Neural crest cell (in vitro differentiated cells): ENCODE results near the gene GLRA1. TPM values are rescaled to one million over a fixed set of nuclear protein-coding genes. Genes with fewer than 3 reads are reported as not detected.

Experiments
- DNase-seq: peaks from one replicate; pipeline ENCODE4 v3.0.0; 2021; ENCODE audit warnings: low read depth, mixed read lengths, low spot score
- H3K27ac Mint-ChIP-seq: one replicate; pipeline ENCODE4 v1.8.0; 2021; ENCODE audit warnings: mild to moderate bottlenecking, mixed read lengths; ENCODE audit not compliant: unreplicated experiment
- H3K27me3 Mint-ChIP-seq: 2 replicates; pipeline ENCODE4 v1.8.0; 2021; ENCODE audit warnings: low read depth, mild to moderate bottlenecking, mixed read lengths
- H3K36me3 Mint-ChIP-seq: 2 replicates; pipeline ENCODE4 v1.8.0; 2021; ENCODE audit warnings: low read depth, mild to moderate bottlenecking, mixed read lengths
- H3K4me1 Mint-ChIP-seq: 2 replicates; pipeline ENCODE4 v1.8.0; 2021; ENCODE audit warnings: mixed read lengths
- H3K4me3 Mint-ChIP-seq: one replicate; pipeline ENCODE4 v1.8.0; 2021; ENCODE audit warnings: mild to moderate bottlenecking, mixed read lengths
- H3K9me3 Mint-ChIP-seq: 2 replicates; pipeline ENCODE4 v1.8.0; 2021; ENCODE audit warnings: mixed read lengths
- long read RNA-seq: library from polyadenylated mRNA; unstranded; transcript quantifications from one replicate; pipeline ENCODE4 v2.0.0, GENCODE V29; 2020
- total RNA-seq: library from RNA; stranded (reverse); gene quantifications from 2 replicates; pipeline ENCODE4 v1.2.1, GENCODE V29; 2021
- TF ChIP-seq, protein P1 (sequence below): fragments of 200-600 bp; sonication (generic); conservative IDR thresholded peaks from 2 replicates; pipeline ENCODE4 v1.5.0; 2021; ENCODE audit warnings: antibody characterized with exemption, mild to moderate bottlenecking

Gene GLRA1
- total RNA-seq: 0.21 and 0.23 TPM in 2 replicates
- long read RNA-seq: 0 reads

DNA sequence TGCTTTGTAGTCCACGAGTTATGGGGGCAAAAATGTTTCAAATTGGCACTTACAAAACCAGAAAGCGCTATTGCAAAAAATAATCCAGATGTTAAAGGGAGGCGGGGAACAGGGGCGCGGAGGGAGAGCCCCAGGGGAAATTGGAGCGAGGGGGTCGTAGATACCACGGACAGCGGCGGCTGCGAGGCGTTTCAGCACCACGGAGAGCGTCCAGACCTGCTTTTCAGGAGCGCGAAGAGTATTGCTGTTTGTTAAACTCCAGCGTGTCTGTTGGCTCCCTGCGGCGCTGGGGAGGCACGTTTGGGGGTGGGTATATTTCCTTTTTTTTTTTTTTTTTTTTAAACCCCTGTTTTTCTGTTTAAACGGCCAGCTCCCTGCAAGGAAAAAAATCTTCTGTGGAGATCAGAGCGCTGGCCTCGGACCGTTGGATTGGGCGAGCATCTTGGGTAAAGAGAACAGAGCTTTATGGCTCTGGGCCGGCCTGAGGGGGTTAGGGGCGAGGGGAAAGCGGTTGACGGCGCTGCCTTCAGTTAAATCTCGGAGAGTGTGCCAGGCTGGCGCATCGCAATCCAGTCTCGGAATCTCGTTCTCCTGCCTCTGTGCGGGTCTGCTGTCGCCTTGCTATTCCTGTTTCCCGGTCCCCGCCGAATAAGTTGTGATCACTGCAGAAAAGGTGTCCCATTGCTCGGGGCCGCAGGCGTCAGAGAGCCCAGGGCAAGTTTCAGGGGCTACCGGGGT lies at the start of gene GLRA1:
Gene GLRA1 (minus strand): TSS at position 288 of the 738 bp plus-strand sequence. CDS start 302 bp downstream, outside the sequence.
- Mint-ChIP-seq H3K36me3 (no peaks in the 10 kb centered on the region), H3K9me3 (no peaks in the 10 kb centered on the region), H3K4me3 (peak within 1 kb of the TSS; percentile 78), H3K4me1 (peaks cover 11% of the 10 kb centered on the region), H3K27ac (no peak within 1 kb of the TSS), H3K27me3 (peaks cover 85% of the 10 kb centered on the region)
- TF ChIP-seq, protein P1, sequence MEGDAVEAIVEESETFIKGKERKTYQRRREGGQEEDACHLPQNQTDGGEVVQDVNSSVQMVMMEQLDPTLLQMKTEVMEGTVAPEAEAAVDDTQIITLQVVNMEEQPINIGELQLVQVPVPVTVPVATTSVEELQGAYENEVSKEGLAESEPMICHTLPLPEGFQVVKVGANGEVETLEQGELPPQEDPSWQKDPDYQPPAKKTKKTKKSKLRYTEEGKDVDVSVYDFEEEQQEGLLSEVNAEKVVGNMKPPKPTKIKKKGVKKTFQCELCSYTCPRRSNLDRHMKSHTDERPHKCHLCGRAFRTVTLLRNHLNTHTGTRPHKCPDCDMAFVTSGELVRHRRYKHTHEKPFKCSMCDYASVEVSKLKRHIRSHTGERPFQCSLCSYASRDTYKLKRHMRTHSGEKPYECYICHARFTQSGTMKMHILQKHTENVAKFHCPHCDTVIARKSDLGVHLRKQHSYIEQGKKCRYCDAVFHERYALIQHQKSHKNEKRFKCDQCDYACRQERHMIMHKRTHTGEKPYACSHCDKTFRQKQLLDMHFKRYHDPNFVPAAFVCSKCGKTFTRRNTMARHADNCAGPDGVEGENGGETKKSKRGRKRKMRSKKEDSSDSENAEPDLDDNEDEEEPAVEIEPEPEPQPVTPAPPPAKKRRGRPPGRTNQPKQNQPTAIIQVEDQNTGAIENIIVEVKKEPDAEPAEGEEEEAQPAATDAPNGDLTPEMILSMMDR: no peak
- peak; percentile 79 for DNase-seq

DNA sequence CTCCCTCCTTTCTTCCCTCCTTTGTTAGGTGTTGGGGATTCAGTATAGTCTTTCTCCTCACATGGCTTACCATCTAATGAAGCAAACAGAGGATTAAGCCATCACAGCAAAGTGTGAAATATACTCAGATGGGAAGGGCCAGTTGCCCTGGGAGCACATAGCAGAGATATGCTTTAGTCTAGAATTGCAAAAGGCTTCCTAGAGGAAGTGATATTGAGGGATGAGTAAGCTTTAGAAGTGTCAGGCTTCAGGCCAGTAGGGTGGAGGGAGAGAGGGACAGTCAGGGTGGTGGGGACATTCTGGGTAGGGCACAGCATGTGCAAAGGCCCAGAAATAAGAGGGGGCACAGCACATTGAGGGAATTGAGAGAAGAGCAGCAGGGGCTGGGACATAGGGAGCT lies 46.2 kb upstream of the GLRA1 start:
- Mint-ChIP-seq H3K4me1 (no peaks in the 10 kb centered on the region), H3K27me3 (no peaks in the 10 kb centered on the region), H3K9me3 (no peaks in the 10 kb centered on the region), H3K36me3 (no peaks in the 10 kb centered on the region), H3K4me3 (no peak overlapping the region), H3K27ac (no peak overlapping the region)
- DNase-seq: no peak
- TF ChIP-seq, protein P1: no peak

DNA sequence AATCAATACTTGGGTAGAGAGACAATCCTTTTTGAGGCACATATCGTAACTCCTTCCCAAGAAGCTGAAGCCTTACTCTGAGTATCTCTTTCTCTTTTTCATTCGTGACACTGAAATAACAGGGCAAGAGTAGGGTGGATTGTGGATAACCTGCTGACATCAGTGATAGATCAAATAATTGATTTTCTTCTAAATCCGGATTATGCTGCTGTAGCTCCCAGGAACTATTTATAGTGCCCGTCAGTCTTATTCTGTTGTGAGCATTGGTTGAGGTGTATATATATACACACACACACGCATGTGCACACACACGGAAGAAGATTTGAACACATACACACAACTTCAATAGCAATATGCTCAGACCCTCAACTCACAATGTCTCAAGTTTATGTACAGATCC lies 43.2 kb upstream of the GLRA1 start:
- H3K27me3 Mint-ChIP-seq: no peaks in the 10 kb centered on the region
- peaks cover 10% of the 10 kb centered on the region for H3K4me1 Mint-ChIP-seq
- H3K4me3 Mint-ChIP-seq: no peak overlapping the region
- no peak overlapping the region for H3K27ac Mint-ChIP-seq
- TF ChIP-seq, protein P1: no peak
- no peaks in the 10 kb centered on the region for H3K9me3 Mint-ChIP-seq
- H3K36me3 Mint-ChIP-seq: no peaks in the 10 kb centered on the region
- DNase-seq: no peak

DNA sequence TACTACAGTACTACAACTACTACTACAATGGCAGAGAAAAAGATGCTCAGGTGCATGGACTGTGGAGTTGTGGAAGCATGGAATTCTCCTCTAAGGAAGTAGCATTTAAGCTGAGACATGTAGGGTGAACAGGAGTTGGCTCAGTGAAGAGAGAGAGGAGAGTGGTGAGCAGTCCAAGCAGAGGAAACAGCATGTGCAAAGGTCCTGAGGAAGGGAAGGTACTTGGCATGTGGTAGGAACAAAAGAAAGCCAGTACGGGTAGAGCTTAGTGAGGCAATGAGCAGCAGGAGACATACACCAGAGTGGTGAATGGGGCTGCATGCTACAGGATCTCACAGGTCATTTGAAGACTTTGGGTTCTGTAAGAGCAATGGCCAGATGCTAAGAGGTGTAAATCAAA lies 41.4 kb upstream of the GLRA1 start:
- no peak for DNase-seq
- Mint-ChIP-seq H3K4me3 (no peak overlapping the region), H3K27ac (peak overlapping the region; percentile 59), H3K27me3 (no peaks in the 10 kb centered on the region), H3K9me3 (no peaks in the 10 kb centered on the region), H3K36me3 (no peaks in the 10 kb centered on the region), H3K4me1 (peaks cover 10% of the 10 kb centered on the region)
- TF ChIP-seq, protein P1: no peak

DNA sequence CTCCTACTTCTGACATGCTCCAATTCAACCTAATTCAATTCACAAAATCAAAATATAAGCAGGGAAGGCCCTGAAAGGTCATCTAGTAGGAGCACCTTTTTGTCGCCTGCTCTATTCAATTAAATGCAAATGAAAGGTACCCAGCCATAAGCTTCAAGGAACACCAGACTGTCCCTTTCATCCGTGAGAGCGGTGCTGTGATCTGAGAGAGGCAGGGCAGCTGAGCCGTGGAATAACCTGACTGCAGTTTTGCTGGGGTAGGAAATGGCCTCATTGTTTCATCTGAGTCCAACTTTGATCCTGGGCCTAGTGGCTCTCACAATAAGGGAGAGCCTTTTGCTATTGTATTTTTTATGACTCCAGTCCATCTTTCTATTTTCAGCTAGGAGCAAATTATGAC lies 39.8 kb upstream of the GLRA1 start:
- TF ChIP-seq, protein P1: no peak
- no peak for DNase-seq
- Mint-ChIP-seq H3K4me3 (no peak overlapping the region), H3K9me3 (no peaks in the 10 kb centered on the region), H3K27ac (no peak overlapping the region), H3K36me3 (no peaks in the 10 kb centered on the region), H3K27me3 (no peaks in the 10 kb centered on the region), H3K4me1 (peaks cover 10% of the 10 kb centered on the region)
